ENCODE measurements around the gene CIC. TPM values are rescaled to one million over a fixed set of nuclear protein-coding genes. Genes with fewer than 3 reads are reported as not detected.

CIC gene
- total and polyA plus RNA-seq, 2 experiments from 2014 or later = 18.1 to 55.5 TPM

GRCh38 chr19:42268142-42268703 is 829 bp upstream of the CIC start:
- H3K4me3 ChIP-seq = peak overlapping the region; percentile 58
- DNase-seq (ENCODE audit: low read depth in 1 of 2, low spot score in 1 of 2) = peak; percentile 100
- TF ChIP-seq CTCF (IDR thresholded peaks at IDR 0.05; ENCODE audit: low read depth, low read length) = no peak
- H3K9me3 ChIP-seq (ENCODE audit: low read depth) = no peaks in the 10 kb centered on the region
- peak overlapping the region; percentile 98 for H3K27ac ChIP-seq
- H3K36me3 ChIP-seq = no peaks in the 10 kb centered on the region
- H3K27me3 ChIP-seq = no peaks in the 10 kb centered on the region
- peaks cover 6% of the 10 kb centered on the region for H3K4me1 ChIP-seq (ENCODE audit: low read depth)

GRCh38 chr19:42269478-42270345 is 660 bp downstream of the CIC start:
- Histone ChIP-seq H3K4me1 (ENCODE audit: low read depth) (peaks cover 6% of the 10 kb centered on the region), H3K27ac (peak overlapping the region; percentile 87), H3K9me3 (ENCODE audit: low read depth) (no peaks in the 10 kb centered on the region), H3K36me3 (no peaks in the 10 kb centered on the region), H3K27me3 (no peaks in the 10 kb centered on the region), H3K4me3 (peak overlapping the region; percentile 60)
- no peak for DNase-seq (ENCODE audit: low read depth in 1 of 2, low spot score in 1 of 2)
- TF ChIP-seq CTCF (IDR thresholded peaks at IDR 0.05; ENCODE audit: low read depth, low read length) = no peak

GRCh38 chr19:42270346-42271044 is 1.4 kb downstream of the CIC start:
- no peaks in the 10 kb centered on the region for H3K36me3 ChIP-seq
- peak overlapping the region; percentile 87 for H3K27ac ChIP-seq
- peak overlapping the region; percentile 60 for H3K4me3 ChIP-seq
- no peaks in the 10 kb centered on the region for H3K9me3 ChIP-seq (ENCODE audit: low read depth)
- H3K4me1 ChIP-seq (ENCODE audit: low read depth) = peaks cover 6% of the 10 kb centered on the region
- DNase-seq (ENCODE audit: low read depth in 1 of 2, low spot score in 1 of 2) = peak in 1 of 2 donors; percentile 55
- no peak for TF ChIP-seq CTCF (IDR thresholded peaks at IDR 0.05; ENCODE audit: low read depth, low read length)
- no peaks in the 10 kb centered on the region for H3K27me3 ChIP-seq

GRCh38 chr19:42271045-42271419 is 2.0 kb downstream of the CIC start:
- no peak for TF ChIP-seq CTCF (IDR thresholded peaks at IDR 0.05; ENCODE audit: low read depth, low read length)
- peaks cover 6% of the 10 kb centered on the region for H3K4me1 ChIP-seq (ENCODE audit: low read depth)
- no peaks in the 10 kb centered on the region for H3K27me3 ChIP-seq
- no peak overlapping the region for H3K4me3 ChIP-seq
- no peaks in the 10 kb centered on the region for H3K9me3 ChIP-seq (ENCODE audit: low read depth)
- no peaks in the 10 kb centered on the region for H3K36me3 ChIP-seq
- no peak for DNase-seq (ENCODE audit: low read depth in 1 of 2, low spot score in 1 of 2)
- peak overlapping the region; percentile 87 for H3K27ac ChIP-seq

- no peak for TF ChIP-seq CTCF (IDR thresholded peaks at IDR 0.05; ENCODE audit: low read depth, low read length)
- Histone ChIP-seq H3K9me3 (ENCODE audit: low read depth) (no peaks in the 10 kb centered on the region), H3K27ac (no peak overlapping the region), H3K4me3 (no peak overlapping the region), H3K27me3 (no peaks in the 10 kb centered on the region), H3K4me1 (ENCODE audit: low read depth) (peaks cover 6% of the 10 kb centered on the region), H3K36me3 (no peaks in the 10 kb centered on the region)
- DNase-seq (ENCODE audit: low read depth in 1 of 2, low spot score in 1 of 2) = no peak
These were observed 2.9 kb downstream of the CIC start for GRCh38 chr19:42271861-42272534.
